NCI-H748 (cell line): Measurements from ENCODE around the gene MACROD1.

Source experiments
- DNase-seq: peaks from one replicate; lab custom pipeline; 2025; ENCODE audit not compliant: unreplicated experiment; lab: John Stamatoyannopoulos, UW

MACROD1 gene

GRCh38 chr11:64038500-64038899 lies 127.4 kb downstream of the MACROD1 start:
- DNase-seq: no peak

- DNase-seq: peak; percentile 23
Observed at GRCh38 chr11:64037027-64037634, 128.8 kb downstream of the MACROD1 start.

GRCh38 chr11:64036087-64037026 lies 129.6 kb downstream of the MACROD1 start:
- peak; percentile 42 for DNase-seq

- peak; percentile 35 for DNase-seq
Observed at GRCh38 chr11:64035576-64035975, 130.3 kb downstream of the MACROD1 start, which contains the start of gene FLRT1. Gene FLRT1, plus strand, starts transcription at chr11:64035931. Its CDS starts 80,337 bp downstream, at chr11:64116268.

GRCh38 chr11:64035081-64035524 lies 130.8 kb downstream of the MACROD1 start:
- no peak for DNase-seq

GRCh38 chr11:64034411-64034811 lies 131.5 kb downstream of the MACROD1 start:
- DNase-seq: no peak

GRCh38 chr11:64032050-64032449 lies 133.9 kb downstream of the MACROD1 start:
- DNase-seq: no peak

GRCh38 chr11:64031001-64031400 lies 134.9 kb downstream of the MACROD1 start:
- DNase-seq: no peak

- no peak for DNase-seq
Observed at GRCh38 chr11:64029773-64030172, 136.1 kb downstream of the MACROD1 start.

- DNase-seq: peak; percentile 80
Observed at GRCh38 chr11:64028398-64029115, 137.4 kb downstream of the MACROD1 start.

GRCh38 chr11:64027651-64028397 lies 138.1 kb downstream of the MACROD1 start:
- no peak for DNase-seq

GRCh38 chr11:64026575-64027205 lies 139.2 kb downstream of the MACROD1 start:
- no peak for DNase-seq

GRCh38 chr11:64025205-64025604 lies 140.7 kb downstream of the MACROD1 start:
- no peak for DNase-seq

GRCh38 chr11:64023712-64024710 lies 141.9 kb downstream of the MACROD1 start:
- no peak for DNase-seq

- DNase-seq: no peak
Observed at GRCh38 chr11:64022125-64022784, 143.7 kb downstream of the MACROD1 start.

GRCh38 chr11:64021757-64022093 lies 144.2 kb downstream of the MACROD1 start:
- DNase-seq: peak; percentile 10

GRCh38 chr11:64020976-64021756 lies 144.7 kb downstream of the MACROD1 start:
- DNase-seq: no peak
